Renal pelvis (tissue), 4 donors: ENCODE measurements around the gene ZSWIM5. TPM values are rescaled to one million over a fixed set of nuclear protein-coding genes. Genes with fewer than 3 reads are reported as not detected.
"Not testable (repeated sequence)": the region's sequence is repeated elsewhere in the genome, so short reads cannot be mapped to it uniquely, and the experiment has no call there.

Source experiments
- DNase-seq: peaks from one replicate; pipeline ENCODE4 v3.0.0-alpha.2; 2013
- polyA plus RNA-seq, 3 donors: library from polyadenylated mRNA; unstranded; fragments of 120-200 nt; gene quantifications; one replicate each; pipeline ENCODE4 v1.2.1, GENCODE V29; 2013; ENCODE audit not compliant: insufficient read length in 3 of 3

Gene ZSWIM5
- polyA plus RNA-seq, 3 donors = 6.8 to 8.3 (median 7.6) TPM

GRCh38 chr1:45146833-45147232, 59.6 kb downstream of the ZSWIM5 start:
- DNase-seq = no peak

GRCh38 chr1:45141247-45142003, 65.0 kb downstream of the ZSWIM5 start:
- no peak for DNase-seq

- DNase-seq = no peak
These were observed 69.4 kb downstream of the ZSWIM5 start for GRCh38 chr1:45136984-45137383.

- DNase-seq = no peak
These were observed 71.1 kb downstream of the ZSWIM5 start for GRCh38 chr1:45135316-45135715.

GRCh38 chr1:45134461-45134873, 71.9 kb downstream of the ZSWIM5 start:
- DNase-seq = peak; percentile 21

- DNase-seq = not testable (repeated sequence)
These were observed 73.7 kb downstream of the ZSWIM5 start for GRCh38 chr1:45132719-45133118.

GRCh38 chr1:45123358-45123757, 83.0 kb downstream of the ZSWIM5 start:
- no peak for DNase-seq

GRCh38 chr1:45122724-45123123, 83.7 kb downstream of the ZSWIM5 start:
- no peak for DNase-seq

GRCh38 chr1:45117766-45118165, 88.6 kb downstream of the ZSWIM5 start:
- DNase-seq = no peak

- DNase-seq = no peak
These were observed 89.6 kb downstream of the ZSWIM5 start for GRCh38 chr1:45116820-45117219.

- no peak for DNase-seq
These were observed 90.1 kb downstream of the ZSWIM5 start for GRCh38 chr1:45116340-45116739.

- DNase-seq = not testable (repeated sequence)
These were observed 91.2 kb downstream of the ZSWIM5 start for GRCh38 chr1:45115198-45115597.

- DNase-seq = no peak
These were observed 93.7 kb downstream of the ZSWIM5 start for GRCh38 chr1:45112661-45113060.

GRCh38 chr1:45111239-45111638, 95.2 kb downstream of the ZSWIM5 start:
- DNase-seq = no peak

- DNase-seq = no peak
These were observed 98.6 kb downstream of the ZSWIM5 start for GRCh38 chr1:45107782-45108181.

- DNase-seq = not testable (repeated sequence)
These were observed 99.5 kb downstream of the ZSWIM5 start for GRCh38 chr1:45106864-45107263.

- not testable (repeated sequence) for DNase-seq
These were observed 100.3 kb downstream of the ZSWIM5 start for GRCh38 chr1:45106156-45106545.

GRCh38 chr1:45105486-45106155, 100.8 kb downstream of the ZSWIM5 start:
- not testable (repeated sequence) for DNase-seq

GRCh38 chr1:45103534-45103933, 102.9 kb downstream of the ZSWIM5 start:
- DNase-seq = no peak

GRCh38 chr1:45101947-45102346, 104.5 kb downstream of the ZSWIM5 start:
- no peak for DNase-seq

- DNase-seq = not testable (repeated sequence)
These were observed 104.9 kb downstream of the ZSWIM5 start for GRCh38 chr1:45101528-45101927.

GRCh38 chr1:45097944-45098343, 108.5 kb downstream of the ZSWIM5 start:
- DNase-seq = no peak

GRCh38 chr1:45097079-45097478, 109.3 kb downstream of the ZSWIM5 start:
- DNase-seq = no peak
